Thoracic aorta (tissue), 2 donors: ENCODE results near the gene SERPINA4. TPM values are rescaled to one million over a fixed set of nuclear protein-coding genes. Genes with fewer than 3 reads are reported as not detected.

Experiments used
- ATAC-seq: fragments of 150-250 bp; one replicate; pipeline ENCODE4 v1.8.0; 2017; ENCODE audit warnings: low read depth; ENCODE audit not compliant: insufficient number of reproducible peaks, low FRiP score
- DNase-seq: peaks from one replicate; pipeline ENCODE4 v3.0.0-alpha.2; 2020; ENCODE audit warnings: low spot score
- H3K27ac ChIP-seq, 2 donors: fragments of 200-600 bp; sonication (generic); 1 replicate in 1 of 2; 2 replicates in 1 of 2; pipeline ENCODE4 v1.5.1; 2016; ENCODE audit warnings: mild to moderate bottlenecking in 2 of 2, moderate library complexity in 2 of 2
- H3K27me3 ChIP-seq: fragments of 200-600 bp; sonication (generic); replicated peaks from 2 replicates; pipeline ENCODE4 v1.6.0; 2016; ENCODE audit warnings: mild to moderate bottlenecking; ENCODE audit not compliant: insufficient read depth
- H3K36me3 ChIP-seq: fragments of 200-600 bp; sonication (generic); one replicate; pipeline ENCODE4 v1.5.1; 2016
- H3K4me1 ChIP-seq, 2 donors: fragments of 200-600 bp; sonication (generic); 1 replicate in 1 of 2; 2 replicates in 1 of 2; pipeline versions ENCODE4 v1.5.1 to v1.6.0; 2016; ENCODE audit warnings: low read depth in 2 of 2, mild to moderate bottlenecking in 1 of 2; ENCODE audit not compliant: control insufficient read depth in 1 of 2
- H3K4me3 ChIP-seq: fragments of 200-600 bp; sonication (generic); 2 replicates; pipeline ENCODE4 v1.5.1; 2016; ENCODE audit warnings: mild to moderate bottlenecking
- H3K9me3 ChIP-seq: fragments of 200-600 bp; sonication (generic); 2 replicates; pipeline ENCODE4 v1.5.1; 2016
- total RNA-seq, 2 donors: library from RNA; depleted of rRNA; stranded (reverse); fragments of >200 nt; gene quantifications; one replicate each; pipeline versions ENCODE4 v1.1.0 to v1.2.3, GENCODE V29; 2016
- TF ChIP-seq, protein P1 (sequence below): fragments of 200-600 bp; sonication (generic); IDR thresholded peaks from one replicate; pipeline ENCODE4 v1.5.1; 2019; ENCODE audit warnings: antibody characterized with exemption

Gene SERPINA4
- total RNA-seq, 2 donors from 2014 or later: not detected

- Histone ChIP-seq H3K27me3 (no peaks in the 10 kb centered on the region), H3K9me3 (no peaks in the 10 kb centered on the region), H3K4me3 (no peak overlapping the region), H3K27ac (no peak overlapping the region), H3K4me1 (no peaks in the 10 kb centered on the region), H3K36me3 (no peaks in the 10 kb centered on the region)
- TF ChIP-seq, protein P1, sequence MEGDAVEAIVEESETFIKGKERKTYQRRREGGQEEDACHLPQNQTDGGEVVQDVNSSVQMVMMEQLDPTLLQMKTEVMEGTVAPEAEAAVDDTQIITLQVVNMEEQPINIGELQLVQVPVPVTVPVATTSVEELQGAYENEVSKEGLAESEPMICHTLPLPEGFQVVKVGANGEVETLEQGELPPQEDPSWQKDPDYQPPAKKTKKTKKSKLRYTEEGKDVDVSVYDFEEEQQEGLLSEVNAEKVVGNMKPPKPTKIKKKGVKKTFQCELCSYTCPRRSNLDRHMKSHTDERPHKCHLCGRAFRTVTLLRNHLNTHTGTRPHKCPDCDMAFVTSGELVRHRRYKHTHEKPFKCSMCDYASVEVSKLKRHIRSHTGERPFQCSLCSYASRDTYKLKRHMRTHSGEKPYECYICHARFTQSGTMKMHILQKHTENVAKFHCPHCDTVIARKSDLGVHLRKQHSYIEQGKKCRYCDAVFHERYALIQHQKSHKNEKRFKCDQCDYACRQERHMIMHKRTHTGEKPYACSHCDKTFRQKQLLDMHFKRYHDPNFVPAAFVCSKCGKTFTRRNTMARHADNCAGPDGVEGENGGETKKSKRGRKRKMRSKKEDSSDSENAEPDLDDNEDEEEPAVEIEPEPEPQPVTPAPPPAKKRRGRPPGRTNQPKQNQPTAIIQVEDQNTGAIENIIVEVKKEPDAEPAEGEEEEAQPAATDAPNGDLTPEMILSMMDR: no peak
- ATAC-seq (no peak), DNase-seq (no peak)
Measured at GRCh38 chr14:94562022-94562421, 780 bp downstream of the SERPINA4 start.

DNA sequence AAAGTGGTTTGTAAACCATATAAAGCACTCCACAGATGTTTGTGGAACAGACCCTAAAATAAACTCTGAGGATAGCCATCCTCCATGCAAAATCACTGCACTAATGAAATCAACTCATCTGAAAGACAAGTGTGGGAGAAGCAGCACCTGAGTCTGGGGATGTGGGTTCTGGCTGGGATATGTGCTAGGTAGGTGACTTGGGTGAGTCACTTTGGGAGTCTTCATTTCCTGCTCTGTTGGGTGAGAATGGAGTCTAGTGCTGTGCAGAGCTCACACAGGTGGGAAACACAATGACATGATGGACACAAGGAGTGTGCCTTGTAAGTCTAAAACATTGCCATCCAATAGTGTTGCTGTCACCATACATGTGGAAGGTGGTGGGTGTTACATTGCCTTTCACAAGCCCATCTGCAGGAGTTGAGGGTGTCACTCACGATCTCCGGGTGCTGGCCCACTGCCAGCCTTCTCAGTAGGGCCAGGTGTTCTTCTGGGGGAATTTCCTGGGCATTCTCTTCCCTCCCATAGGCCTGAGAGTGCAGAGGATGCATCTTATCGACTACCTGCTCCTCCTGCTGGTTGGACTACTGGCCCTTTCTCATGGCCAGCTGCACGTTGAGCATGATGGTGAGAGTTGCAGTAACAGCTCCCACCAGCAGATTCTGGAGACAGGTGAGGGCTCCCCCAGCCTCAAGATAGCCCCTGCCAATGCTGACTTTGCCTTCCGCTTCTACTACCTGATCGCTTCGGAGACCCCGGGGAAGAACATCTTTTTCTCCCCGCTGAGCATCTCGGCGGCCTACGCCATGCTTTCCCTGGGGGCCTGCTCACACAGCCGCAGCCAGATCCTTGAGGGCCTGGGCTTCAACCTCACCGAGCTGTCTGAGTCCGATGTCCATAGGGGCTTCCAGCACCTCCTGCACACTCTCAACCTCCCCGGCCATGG, 2.0 kb downstream of the SERPINA4 start:
- ATAC-seq: no peak
- H3K27ac ChIP-seq: no peak overlapping the region
- DNase-seq: no peak

DNA sequence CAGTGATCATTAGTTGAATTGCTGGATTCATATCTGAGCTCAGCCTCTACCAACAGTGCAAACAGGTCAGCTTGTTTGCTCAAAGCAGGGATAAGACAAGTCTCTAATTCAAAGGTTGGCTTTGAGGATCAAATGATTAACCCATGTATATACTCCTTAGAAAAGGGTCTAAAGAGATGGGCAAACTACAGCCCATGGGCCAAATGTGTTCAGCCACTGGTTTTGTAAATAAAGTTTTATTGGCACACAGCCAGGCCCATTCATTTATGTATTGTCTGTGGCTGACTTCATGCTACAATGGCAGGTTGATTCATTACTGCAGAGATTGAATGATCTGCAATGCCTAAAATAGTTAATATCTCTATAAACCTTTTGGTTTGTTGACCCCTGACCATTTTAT, 3.1 kb downstream of the SERPINA4 start:
- Histone ChIP-seq H3K27me3 (no peaks in the 10 kb centered on the region), H3K4me3 (no peak overlapping the region), H3K4me1 (no peaks in the 10 kb centered on the region), H3K27ac (no peak overlapping the region), H3K36me3 (no peaks in the 10 kb centered on the region), H3K9me3 (no peaks in the 10 kb centered on the region)
- ATAC-seq (no peak), DNase-seq (no peak)
- TF ChIP-seq, protein P1: no peak

More for the DNA sequence above, 2.0 kb downstream of the SERPINA4 start:
- Histone ChIP-seq H3K9me3 (no peaks in the 10 kb centered on the region), H3K4me1 (no peaks in the 10 kb centered on the region), H3K36me3 (no peaks in the 10 kb centered on the region), H3K4me3 (no peak overlapping the region), H3K27me3 (no peaks in the 10 kb centered on the region)
- TF ChIP-seq, protein P1: no peak

GRCh38 chr14:94568186-94568585, 6.9 kb downstream of the SERPINA4 start:
- Histone ChIP-seq H3K36me3 (no peaks in the 10 kb centered on the region), H3K9me3 (no peaks in the 10 kb centered on the region), H3K4me1 (peaks cover 0 to 12% of the 10 kb centered on the region in 2 donors), H3K27me3 (no peaks in the 10 kb centered on the region), H3K27ac (no peak overlapping the region), H3K4me3 (no peak overlapping the region)
- no peak for ATAC-seq
- no peak for DNase-seq
- TF ChIP-seq, protein P1: no peak

GRCh38 chr14:94569381-94570001, 8.2 kb downstream of the SERPINA4 start:
- Histone ChIP-seq H3K36me3 (no peaks in the 10 kb centered on the region), H3K4me1 (peaks cover 0 to 12% of the 10 kb centered on the region in 2 donors), H3K9me3 (no peaks in the 10 kb centered on the region), H3K27me3 (no peaks in the 10 kb centered on the region), H3K4me3 (no peak overlapping the region), H3K27ac (no peak overlapping the region)
- TF ChIP-seq, protein P1: no peak
- no peak for ATAC-seq
- DNase-seq: no peak
